ENCODE data around the gene HOXB7.

DNA sequence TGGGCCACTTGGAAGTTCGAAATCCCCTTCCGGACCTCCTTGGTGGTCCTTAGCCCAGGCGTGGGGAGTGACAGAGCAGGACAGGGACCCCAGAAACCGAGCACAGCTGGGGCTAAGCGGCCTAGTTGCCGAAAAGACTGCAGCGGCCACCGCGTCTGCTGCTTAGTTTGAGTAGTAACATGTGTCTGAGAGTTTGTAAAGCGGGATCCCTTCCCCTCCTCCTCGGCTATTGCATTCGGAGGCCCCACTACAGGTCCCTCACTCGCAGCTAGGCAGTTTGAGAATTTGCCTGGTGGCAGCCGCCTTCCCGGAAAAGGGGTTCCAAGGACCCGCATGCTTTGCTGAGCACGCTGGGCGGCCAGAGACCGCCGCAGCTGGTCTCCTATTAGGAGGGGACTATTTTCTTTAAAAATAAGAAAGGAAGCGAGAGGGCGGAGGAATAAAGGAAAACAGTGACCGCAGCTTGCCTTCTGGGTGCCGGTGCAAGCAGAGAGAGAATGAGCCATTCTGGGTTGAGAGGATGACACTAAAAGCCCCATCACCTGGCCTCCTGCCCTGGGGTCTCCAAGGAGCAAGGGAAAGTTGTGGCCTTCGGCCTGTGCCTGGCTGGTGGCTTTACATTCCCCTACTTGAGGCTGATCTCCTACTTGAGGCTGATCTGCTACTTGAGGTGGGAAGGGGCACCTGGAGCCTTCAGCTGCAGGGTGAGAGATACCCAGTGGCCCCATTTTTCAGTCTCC lies 16.1 kb downstream of the HOXB7 start:
- TF ChIP-seq ZNF114 (CRISPR knock-in tag; IDR thresholded peaks at IDR 0.05): no peak
- TF ChIP-seq, protein P1, sequence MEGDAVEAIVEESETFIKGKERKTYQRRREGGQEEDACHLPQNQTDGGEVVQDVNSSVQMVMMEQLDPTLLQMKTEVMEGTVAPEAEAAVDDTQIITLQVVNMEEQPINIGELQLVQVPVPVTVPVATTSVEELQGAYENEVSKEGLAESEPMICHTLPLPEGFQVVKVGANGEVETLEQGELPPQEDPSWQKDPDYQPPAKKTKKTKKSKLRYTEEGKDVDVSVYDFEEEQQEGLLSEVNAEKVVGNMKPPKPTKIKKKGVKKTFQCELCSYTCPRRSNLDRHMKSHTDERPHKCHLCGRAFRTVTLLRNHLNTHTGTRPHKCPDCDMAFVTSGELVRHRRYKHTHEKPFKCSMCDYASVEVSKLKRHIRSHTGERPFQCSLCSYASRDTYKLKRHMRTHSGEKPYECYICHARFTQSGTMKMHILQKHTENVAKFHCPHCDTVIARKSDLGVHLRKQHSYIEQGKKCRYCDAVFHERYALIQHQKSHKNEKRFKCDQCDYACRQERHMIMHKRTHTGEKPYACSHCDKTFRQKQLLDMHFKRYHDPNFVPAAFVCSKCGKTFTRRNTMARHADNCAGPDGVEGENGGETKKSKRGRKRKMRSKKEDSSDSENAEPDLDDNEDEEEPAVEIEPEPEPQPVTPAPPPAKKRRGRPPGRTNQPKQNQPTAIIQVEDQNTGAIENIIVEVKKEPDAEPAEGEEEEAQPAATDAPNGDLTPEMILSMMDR (conservative IDR thresholded peaks at IDR 0.05; ENCODE audit: low read depth in 2 of 2): no peak
- TF ChIP-seq EZH2 (IDR thresholded peaks at IDR 0.05; ENCODE audit: low read depth, unreplicated experiment): peak; percentile 59
- TF ChIP-seq POLR2AphosphoS5 (IDR thresholded peaks at IDR 0.05; ENCODE audit: low read depth): no peak
- no peak for TF ChIP-seq EZH2phosphoT487 (IDR thresholded peaks at IDR 0.05; ENCODE audit: unreplicated experiment)
- TF ChIP-seq JUNB (IDR thresholded peaks at IDR 0.05; ENCODE audit: unreplicated experiment): no peak
- no peak for TF ChIP-seq REST (IDR thresholded peaks at IDR 0.05; ENCODE audit: unreplicated experiment)
- no peak for TF ChIP-seq ZNF331 (CRISPR knock-in tag; IDR thresholded peaks at IDR 0.05; ENCODE audit: low read depth)
- no peak for TF ChIP-seq STAT1 (IDR thresholded peaks at IDR 0.05; ENCODE audit: unreplicated experiment)
- no peak for TF ChIP-seq CREB1 (CRISPR knock-in tag; IDR thresholded peaks at IDR 0.05; ENCODE audit: low read depth)
- TF ChIP-seq, protein P2, sequence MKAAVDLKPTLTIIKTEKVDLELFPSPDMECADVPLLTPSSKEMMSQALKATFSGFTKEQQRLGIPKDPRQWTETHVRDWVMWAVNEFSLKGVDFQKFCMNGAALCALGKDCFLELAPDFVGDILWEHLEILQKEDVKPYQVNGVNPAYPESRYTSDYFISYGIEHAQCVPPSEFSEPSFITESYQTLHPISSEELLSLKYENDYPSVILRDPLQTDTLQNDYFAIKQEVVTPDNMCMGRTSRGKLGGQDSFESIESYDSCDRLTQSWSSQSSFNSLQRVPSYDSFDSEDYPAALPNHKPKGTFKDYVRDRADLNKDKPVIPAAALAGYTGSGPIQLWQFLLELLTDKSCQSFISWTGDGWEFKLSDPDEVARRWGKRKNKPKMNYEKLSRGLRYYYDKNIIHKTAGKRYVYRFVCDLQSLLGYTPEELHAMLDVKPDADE (IDR thresholded peaks at IDR 0.05): no peak
- TF ChIP-seq NANOG (IDR thresholded peaks at IDR 0.05; ENCODE audit: borderline replicate concordance): no peak
- TF ChIP-seq, protein P3, sequence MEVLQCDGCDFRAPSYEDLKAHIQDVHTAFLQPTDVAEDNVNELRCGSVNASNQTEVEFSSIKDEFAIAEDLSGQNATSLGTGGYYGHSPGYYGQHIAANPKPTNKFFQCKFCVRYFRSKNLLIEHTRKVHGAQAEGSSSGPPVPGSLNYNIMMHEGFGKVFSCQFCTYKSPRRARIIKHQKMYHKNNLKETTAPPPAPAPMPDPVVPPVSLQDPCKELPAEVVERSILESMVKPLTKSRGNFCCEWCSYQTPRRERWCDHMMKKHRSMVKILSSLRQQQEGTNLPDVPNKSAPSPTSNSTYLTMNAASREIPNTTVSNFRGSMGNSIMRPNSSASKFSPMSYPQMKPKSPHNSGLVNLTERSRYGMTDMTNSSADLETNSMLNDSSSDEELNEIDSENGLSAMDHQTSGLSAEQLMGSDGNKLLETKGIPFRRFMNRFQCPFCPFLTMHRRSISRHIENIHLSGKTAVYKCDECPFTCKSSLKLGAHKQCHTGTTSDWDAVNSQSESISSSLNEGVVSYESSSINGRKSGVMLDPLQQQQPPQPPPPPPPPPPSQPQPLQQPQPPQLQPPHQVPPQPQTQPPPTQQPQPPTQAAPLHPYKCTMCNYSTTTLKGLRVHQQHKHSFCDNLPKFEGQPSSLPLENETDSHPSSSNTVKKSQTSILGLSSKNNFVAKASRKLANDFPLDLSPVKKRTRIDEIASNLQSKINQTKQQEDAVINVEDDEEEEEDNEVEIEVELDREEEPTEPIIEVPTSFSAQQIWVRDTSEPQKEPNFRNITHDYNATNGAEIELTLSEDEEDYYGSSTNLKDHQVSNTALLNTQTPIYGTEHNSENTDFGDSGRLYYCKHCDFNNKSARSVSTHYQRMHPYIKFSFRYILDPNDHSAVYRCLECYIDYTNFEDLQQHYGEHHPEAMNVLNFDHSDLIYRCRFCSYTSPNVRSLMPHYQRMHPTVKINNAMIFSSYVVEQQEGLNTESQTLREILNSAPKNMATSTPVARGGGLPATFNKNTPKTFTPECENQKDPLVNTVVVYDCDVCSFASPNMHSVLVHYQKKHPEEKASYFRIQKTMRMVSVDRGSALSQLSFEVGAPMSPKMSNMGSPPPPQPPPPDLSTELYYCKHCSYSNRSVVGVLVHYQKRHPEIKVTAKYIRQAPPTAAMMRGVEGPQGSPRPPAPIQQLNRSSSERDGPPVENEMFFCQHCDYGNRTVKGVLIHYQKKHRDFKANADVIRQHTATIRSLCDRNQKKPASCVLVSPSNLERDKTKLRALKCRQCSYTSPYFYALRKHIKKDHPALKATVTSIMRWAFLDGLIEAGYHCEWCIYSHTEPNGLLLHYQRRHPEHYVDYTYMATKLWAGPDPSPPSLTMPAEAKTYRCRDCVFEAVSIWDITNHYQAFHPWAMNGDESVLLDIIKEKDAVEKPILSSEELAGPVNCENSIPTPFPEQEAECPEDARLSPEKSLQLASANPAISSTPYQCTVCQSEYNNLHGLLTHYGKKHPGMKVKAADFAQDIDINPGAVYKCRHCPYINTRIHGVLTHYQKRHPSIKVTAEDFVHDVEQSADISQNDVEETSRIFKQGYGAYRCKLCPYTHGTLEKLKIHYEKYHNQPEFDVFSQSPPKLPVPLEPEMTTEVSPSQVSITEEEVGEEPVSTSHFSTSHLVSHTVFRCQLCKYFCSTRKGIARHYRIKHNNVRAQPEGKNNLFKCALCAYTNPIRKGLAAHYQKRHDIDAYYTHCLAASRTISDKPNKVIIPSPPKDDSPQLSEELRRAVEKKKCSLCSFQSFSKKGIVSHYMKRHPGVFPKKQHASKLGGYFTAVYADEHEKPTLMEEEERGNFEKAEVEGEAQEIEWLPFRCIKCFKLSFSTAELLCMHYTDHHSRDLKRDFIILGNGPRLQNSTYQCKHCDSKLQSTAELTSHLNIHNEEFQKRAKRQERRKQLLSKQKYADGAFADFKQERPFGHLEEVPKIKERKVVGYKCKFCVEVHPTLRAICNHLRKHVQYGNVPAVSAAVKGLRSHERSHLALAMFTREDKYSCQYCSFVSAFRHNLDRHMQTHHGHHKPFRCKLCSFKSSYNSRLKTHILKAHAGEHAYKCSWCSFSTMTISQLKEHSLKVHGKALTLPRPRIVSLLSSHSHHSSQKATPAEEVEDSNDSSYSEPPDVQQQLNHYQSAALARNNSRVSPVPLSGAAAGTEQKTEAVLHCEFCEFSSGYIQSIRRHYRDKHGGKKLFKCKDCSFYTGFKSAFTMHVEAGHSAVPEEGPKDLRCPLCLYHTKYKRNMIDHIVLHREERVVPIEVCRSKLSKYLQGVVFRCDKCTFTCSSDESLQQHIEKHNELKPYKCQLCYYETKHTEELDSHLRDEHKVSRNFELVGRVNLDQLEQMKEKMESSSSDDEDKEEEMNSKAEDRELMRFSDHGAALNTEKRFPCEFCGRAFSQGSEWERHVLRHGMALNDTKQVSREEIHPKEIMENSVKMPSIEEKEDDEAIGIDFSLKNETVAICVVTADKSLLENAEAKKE (CRISPR knock-in tag; IDR thresholded peaks at IDR 0.05): no peak

Data from GM23338 (cell line).